ENCODE results near the gene SRC. TPM values are rescaled to one million over a fixed set of nuclear protein-coding genes. Genes with fewer than 3 reads are reported as not detected.
"Not testable (repeated sequence)": the region's sequence is repeated elsewhere in the genome, so short reads cannot be mapped to it uniquely, and the experiment has no call there.

Gene SRC
- total RNA-seq, 4 donors from 2014 or later = 15.1 to 29.3 (median 19.7) TPM

GRCh38 chr20:37335642-37336368 is 10.1 kb upstream of the SRC start:
- TF ChIP-seq, protein P1, sequence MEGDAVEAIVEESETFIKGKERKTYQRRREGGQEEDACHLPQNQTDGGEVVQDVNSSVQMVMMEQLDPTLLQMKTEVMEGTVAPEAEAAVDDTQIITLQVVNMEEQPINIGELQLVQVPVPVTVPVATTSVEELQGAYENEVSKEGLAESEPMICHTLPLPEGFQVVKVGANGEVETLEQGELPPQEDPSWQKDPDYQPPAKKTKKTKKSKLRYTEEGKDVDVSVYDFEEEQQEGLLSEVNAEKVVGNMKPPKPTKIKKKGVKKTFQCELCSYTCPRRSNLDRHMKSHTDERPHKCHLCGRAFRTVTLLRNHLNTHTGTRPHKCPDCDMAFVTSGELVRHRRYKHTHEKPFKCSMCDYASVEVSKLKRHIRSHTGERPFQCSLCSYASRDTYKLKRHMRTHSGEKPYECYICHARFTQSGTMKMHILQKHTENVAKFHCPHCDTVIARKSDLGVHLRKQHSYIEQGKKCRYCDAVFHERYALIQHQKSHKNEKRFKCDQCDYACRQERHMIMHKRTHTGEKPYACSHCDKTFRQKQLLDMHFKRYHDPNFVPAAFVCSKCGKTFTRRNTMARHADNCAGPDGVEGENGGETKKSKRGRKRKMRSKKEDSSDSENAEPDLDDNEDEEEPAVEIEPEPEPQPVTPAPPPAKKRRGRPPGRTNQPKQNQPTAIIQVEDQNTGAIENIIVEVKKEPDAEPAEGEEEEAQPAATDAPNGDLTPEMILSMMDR (IDR thresholded peaks at IDR 0.05) = no peak
- ATAC-seq (ENCODE audit: low FRiP score) (peak; percentile 64), DNase-seq (ENCODE audit: low spot score) (no peak)

GRCh38 chr20:37336369-37337207 is 9.4 kb upstream of the SRC start:
- DNase-seq (ENCODE audit: low spot score) (no peak), ATAC-seq (ENCODE audit: low FRiP score) (peak; percentile 77)
- TF ChIP-seq, protein P1 (IDR thresholded peaks at IDR 0.05) = no peak

DNA sequence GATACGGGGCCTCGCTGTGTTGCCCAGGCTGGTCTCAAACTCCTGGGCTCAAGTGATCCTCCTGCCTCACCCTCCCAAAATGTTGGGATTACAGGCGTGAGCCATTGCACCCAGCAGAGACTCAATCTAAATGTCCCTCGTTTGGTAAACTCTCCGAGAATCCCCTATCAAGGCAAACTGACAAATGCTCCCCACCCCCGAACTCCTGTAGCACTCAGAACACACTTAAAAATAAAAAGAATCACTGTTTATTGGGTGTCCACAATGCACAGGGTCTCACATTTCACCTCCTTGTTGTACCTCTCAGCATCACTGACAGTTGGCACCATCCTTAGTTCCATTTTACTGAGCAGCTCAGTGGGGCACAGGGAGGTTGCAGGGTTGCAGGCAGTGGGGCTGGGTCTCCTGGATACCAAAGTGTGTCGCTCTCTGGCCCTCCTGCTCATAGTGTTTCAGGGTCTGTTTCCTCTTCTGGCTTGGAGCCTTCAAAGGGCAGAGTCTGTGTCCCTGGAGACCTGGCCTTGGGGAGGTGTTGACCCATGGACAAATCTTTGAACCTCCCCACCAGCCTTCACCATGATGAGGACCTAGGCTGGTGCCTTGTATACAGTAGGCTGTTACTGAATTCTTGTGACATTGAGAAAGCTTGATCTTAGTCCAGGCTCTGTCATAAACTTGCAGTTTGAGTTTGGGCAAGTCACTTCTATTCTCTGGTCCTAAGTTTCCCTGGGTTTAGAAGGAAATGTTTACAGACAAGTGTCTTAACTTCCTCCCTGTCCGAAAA is 8.5 kb upstream of the SRC start:
- TF ChIP-seq, protein P1 (IDR thresholded peaks at IDR 0.05) = no peak
- ATAC-seq (ENCODE audit: low FRiP score) = no peak
- no peak for DNase-seq (ENCODE audit: low spot score)

DNA sequence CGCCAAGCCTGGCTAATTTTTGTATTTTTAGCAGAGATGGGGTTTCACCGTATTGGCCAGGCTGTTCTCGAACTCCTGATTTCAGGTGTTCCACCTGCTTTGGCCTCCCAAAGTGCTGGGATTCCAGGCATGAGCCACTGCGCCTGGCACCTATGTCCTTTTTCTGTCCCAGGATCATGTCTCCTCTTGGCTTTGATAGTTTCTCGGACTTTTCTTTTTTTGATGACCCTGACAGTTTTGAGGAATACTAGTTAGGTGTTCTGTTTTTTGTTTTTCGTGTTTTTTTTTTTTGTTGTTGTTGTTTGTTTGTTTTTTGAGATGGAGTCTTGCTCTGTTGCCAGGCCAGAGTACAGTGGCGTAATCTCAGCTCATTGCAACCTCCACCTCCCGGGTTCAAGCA is 7.6 kb upstream of the SRC start:
- ATAC-seq (ENCODE audit: low FRiP score); DNase-seq (ENCODE audit: low spot score): not testable (repeated sequence)

GRCh38 chr20:37339208-37339607 is 6.7 kb upstream of the SRC start:
- no peak for DNase-seq (ENCODE audit: low spot score)
- TF ChIP-seq, protein P1 (IDR thresholded peaks at IDR 0.05) = no peak

GRCh38 chr20:37339764-37340109 is 6.2 kb upstream of the SRC start:
- DNase-seq (ENCODE audit: low spot score); ATAC-seq (ENCODE audit: low FRiP score): not testable (repeated sequence)

More at GRCh38 chr20:37339208-37339607, 6.7 kb upstream of the SRC start:
- ATAC-seq (ENCODE audit: low FRiP score) = no peak

GRCh38 chr20:37340998-37341397 is 4.9 kb upstream of the SRC start:
- ATAC-seq (ENCODE audit: low FRiP score) (no peak), DNase-seq (ENCODE audit: low spot score) (no peak)
- TF ChIP-seq, protein P1 (IDR thresholded peaks at IDR 0.05) = no peak
